GM12892 (cell line): ENCODE results near the gene MYL11.

Experiments used
- DNase-seq: peaks from one replicate; pipeline ENCODE4 v3.0.0; 2011; ENCODE audit not compliant: insufficient read length
- FAIRE-seq: peaks from 2 replicates; lab custom pipeline; 2011; peaks lifted over from hg19 to GRCh38; lab: Jason Lieb, UNC
- POLR2A ChIP-seq: IDR thresholded peaks from 2 replicates; pipeline ENCODE4 v1.6.1; 2011; ENCODE audit warnings: low read depth, low read length, control low read depth
- POLR2AphosphoS5 ChIP-seq: IDR thresholded peaks from 2 replicates; pipeline ENCODE4 v1.6.1; 2011; ENCODE audit warnings: low read depth, low read length, control low read depth
- TAF1 ChIP-seq: IDR thresholded peaks from 2 replicates; pipeline ENCODE4 v1.6.1; 2011; ENCODE audit warnings: low read depth, mild to moderate bottlenecking, control low read depth, low read length, borderline replicate concordance

Gene MYL11

DNA sequence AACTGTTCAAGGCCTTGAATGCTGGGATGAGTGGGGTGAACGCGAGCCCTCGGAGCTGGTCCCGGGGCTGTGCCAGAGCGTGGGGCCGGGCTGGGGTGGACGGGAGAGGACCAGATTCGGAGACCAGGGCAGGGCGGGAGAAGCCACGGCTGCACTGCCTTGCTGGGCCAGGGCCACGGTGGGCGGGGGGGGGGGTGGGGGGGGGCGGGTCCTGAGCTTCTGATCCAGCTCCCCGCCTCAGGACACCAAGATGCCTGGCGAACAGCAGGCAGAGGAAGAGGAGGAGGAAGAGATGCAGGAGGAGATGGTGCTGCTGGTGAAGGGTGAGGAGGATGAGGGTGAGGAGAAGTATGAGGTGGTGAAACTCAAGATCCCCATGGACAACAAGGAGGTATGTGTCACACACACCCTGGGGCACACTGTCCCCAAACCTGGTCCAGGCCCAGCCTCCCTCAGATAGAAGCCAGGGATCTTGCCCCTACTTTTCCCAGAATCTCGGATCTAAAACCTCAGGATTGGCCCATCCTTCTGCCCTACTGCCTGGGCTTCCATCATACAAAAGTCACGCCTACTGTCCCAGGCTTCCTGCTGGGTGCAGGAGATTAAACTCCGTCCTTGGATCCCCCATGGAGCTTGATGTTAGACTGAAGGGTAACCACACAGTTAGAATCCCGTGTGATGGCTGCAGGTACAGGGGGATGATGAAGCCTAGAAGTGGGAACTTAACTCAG lies 33.4 kb downstream of the MYL11 start:
- DNase-seq (no peak), FAIRE-seq (no peak)
- TF ChIP-seq POLR2AphosphoS5, result no peak

DNA sequence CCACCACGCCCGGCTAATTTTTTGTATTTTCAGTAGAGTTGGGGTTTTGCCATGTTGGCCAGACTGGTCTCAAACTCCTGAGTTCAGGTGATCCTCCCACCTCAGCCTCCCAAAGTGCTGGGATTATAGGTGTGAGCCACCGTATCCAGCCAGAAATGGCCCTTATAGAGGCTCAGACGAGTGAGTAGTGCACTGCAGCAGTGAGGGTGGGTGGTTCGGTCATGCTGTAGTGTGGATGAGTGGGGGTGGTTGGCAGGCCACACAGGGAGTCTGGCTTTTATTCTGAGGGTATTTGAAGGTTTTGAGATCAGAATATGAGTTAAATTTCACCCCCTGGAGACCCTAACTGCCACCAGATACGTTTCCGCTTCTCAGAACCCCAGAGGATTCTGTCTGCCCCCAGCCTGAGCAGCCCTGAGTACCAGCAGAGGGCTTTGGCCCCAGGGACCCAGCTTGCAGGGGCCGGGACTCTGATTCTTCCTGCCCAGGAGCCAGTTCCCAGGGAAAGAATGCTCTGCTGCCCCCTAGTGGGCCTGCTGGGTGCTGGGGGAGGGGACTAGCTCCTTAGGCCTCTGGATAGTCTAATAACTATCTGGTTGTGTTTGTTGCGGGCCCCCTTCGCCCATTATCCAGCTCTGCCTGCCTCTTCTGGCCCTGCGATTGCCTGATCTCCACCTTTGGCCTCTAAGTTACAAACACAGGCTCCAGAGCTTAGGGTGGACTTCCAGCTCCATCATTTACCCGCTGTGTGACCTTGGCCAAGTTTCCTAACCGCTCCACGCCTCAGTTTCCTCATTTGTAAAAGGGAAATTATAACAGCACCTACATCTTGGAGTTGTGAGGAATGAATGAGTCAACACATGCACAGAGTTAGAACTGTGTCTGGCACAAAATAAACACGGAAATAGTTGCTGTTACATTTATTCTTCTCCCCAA lies 34.8 kb downstream of the MYL11 start:
- FAIRE-seq, result peak; percentile 78

DNA sequence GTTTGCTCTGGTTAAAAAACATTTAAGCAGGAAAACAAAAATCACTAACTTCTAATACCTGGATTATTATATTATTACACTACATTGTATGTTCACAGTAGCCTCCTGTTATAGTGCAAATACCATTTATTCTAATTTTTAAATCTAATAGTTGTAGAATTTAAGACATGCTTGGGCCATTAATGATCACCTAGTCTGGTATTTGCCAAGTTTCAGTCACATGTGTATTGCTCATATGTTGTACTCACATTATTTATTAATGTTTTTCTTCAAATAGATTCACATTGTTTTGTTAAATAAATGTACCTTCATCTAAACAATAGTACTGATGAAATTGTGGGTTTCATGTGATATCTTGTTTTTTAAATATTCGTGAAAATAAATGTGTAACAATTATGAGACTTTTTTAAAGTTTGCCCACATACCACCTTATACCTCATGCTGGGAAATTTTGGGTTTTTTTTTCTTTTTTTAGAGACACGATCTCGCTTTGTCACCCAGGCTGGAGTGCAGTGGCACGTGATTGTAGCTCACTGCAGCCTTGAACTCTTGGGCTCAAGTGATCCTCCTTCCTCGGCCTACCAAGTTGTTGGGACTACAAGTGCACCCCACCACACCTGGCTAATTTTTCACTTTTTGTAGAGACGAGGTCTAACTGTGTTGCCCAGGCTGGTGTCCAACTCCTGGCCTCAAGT lies 38.7 kb downstream of the MYL11 start:
- FAIRE-seq, result no peak
- TF ChIP-seq POLR2AphosphoS5 (no peak), POLR2A (no peak), TAF1 (no peak)
- no peak for DNase-seq

More for the DNA sequence above, 34.8 kb downstream of the MYL11 start:
- peak; percentile 82 for DNase-seq
- no peak for TF ChIP-seq POLR2A
- no peak for TF ChIP-seq TAF1
- TF ChIP-seq POLR2AphosphoS5, result no peak

DNA sequence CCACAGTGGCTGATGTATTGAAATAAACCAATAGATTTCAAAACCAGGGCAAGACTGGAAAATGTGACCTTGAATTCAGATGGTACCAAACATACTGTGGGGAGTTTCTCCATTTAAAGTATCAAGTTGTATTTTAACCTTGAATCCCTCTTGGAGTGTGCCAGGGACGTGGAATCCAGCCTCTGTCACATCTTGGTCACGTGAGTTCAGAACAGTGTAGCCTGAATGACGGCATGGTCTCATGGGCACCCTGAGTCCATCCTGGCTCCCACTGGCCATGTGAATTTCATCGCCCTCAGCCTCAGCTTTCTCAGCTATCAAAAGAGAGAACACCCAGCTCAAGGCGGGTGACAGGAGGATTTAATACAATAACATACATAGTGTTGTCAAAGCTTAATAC lies 39.6 kb downstream of the MYL11 start:
- TF ChIP-seq POLR2AphosphoS5 (no peak), POLR2A (no peak), TAF1 (no peak)
- DNase-seq, result no peak
- no peak for FAIRE-seq

DNA sequence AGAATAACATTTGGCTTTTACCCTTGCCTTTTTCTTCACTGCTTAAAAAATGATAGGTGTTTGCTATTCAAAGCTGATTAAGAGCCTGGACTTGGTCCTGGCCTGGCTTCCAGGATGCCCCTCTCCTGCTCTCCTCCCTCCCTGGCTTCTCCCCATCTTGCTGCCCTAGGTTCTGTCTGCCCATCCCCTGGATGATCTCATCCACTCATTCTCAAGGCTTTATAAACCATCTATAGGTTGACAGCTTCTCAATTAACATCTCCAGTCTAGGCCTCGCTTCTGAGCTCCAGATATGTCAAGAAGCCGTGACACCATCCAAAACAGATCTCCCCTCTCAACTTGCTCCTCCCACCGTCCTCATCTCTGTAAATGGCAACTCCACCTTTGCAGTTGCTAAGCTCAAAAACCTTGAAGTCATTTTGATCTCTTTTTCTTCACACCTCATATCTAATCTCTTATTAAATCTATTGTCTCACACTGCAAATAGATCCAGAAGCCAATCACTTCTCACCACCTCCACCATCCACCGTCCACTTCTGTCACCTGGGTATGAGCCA lies 41.5 kb downstream of the MYL11 start:
- no peak for FAIRE-seq
- TF ChIP-seq POLR2A (no peak), TAF1 (no peak), POLR2AphosphoS5 (no peak)
- no peak for DNase-seq

DNA sequence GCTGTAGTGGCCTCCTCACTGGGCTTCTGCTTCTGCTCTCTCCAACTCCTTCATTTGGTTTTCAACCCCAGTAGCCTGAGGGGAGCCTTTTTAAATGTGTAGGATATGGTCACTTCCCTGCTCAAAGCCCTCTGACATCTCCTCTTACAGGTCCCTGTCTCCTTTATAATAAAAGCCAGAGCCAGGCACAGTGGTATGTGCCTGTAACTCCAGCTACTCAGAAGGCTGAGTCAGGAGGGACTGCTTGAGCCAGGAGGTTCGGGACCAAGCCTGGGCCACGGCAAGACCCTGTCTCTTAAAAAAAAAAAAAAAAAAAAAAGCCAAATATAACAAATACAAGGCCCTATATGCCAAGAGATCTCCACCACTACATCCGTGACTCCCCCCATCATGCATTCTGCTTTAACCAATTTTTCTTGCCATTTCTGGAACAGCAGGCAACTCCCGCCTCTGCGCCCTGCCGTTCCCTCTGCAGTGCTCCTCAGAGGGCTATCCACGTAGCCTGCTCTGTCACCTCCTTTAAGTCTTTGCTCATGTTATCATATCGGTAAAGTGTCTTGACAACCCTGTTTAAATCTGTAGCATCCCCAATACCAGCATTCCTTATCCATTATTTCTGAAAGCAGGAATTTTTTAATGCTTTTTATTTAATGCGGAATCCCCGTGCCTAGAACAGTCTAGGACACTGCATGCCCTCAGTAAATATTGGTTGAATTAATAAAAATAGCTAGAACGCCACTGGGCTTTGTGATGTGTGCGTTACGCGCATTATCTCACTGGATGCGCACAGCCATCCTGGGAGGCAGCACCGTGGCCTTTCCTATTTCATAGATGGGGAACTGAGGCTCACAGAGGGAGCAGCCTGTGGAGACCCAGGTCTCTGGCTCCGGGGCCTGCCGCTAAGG lies 42.3 kb downstream of the MYL11 start:
- TF ChIP-seq POLR2AphosphoS5, result no peak
- no peak for TF ChIP-seq TAF1
- no peak for DNase-seq

DNA sequence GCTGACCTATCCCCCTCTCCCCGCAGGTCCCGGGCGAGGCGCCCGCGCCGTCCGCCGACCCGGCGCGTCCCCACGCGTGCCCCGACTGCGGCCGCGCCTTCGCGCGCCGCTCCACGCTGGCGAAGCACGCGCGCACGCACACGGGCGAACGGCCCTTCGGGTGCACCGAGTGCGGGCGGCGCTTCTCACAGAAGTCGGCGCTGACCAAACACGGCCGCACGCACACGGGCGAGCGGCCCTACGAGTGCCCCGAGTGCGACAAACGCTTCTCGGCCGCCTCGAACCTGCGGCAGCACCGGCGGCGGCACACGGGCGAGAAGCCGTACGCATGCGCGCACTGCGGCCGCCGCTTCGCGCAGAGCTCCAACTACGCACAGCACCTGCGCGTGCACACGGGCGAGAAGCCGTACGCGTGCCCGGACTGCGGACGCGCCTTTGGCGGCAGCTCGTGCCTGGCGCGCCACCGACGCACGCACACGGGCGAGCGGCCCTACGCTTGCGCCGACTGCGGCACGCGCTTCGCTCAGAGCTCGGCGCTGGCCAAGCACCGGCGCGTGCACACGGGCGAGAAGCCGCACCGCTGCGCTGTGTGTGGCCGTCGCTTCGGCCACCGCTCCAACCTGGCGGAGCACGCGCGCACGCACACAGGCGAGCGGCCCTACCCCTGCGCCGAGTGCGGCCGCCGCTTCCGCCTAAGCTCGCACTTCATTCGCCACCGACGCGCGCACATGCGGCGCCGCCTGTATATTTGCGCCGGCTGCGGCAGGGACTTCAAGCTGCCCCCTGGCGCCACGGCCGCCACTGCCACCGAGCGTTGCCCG lies 43.1 kb downstream of the MYL11 start:
- DNase-seq (peak; percentile 88), FAIRE-seq (peak; percentile 100)
- TF ChIP-seq TAF1, result 0 out of 2 replicates have a peak, but pooled peaks have one; percentile 29
- TF ChIP-seq POLR2AphosphoS5, result peak; percentile 80; the same call in 1 of the 2 replicates
- peak; percentile 64 for TF ChIP-seq POLR2A

More for the DNA sequence above, 42.3 kb downstream of the MYL11 start:
- no peak for FAIRE-seq

DNA sequence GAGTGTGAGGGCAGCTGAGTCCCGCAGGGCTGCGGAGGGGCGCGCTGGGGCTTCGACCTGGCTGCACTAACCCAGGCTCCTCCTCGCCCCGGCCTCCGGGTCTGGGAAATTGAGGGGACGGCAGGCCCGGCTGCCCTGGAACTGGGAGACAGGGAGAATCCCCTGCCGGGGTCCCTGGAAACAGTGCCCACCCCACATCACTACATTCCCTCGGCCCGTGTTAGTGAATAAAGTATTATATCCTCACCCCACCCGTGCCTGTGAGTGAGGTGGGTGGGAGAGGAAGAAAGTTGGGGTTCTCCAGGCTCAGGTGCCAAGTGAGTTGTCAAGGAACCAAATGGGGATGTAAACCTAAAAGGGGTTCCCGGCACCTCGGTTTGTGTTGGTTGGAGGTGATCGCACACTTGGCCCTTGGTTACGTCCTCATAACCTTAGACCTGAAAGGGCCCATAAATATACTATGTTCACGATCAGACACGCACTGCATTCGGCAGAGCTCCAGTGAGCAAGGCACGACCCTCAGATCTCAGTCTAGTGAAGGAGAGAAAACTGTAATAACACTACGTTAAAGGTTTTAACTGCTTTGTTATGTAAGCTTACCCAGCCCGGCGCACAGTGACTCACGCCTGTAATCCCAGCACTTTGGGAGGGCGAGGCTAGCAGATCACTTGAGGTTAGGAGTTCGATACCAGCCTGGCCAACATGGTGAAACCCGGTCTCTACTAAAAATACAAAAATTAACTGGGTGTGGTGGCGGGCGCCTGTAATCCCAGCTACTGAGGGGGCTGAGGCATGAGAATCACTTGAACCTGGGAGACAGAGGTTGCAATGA lies 44.0 kb downstream of the MYL11 start:
- TF ChIP-seq TAF1 (no peak), POLR2AphosphoS5 (no peak), POLR2A (no peak)
- DNase-seq (no peak), FAIRE-seq (no peak)

DNA sequence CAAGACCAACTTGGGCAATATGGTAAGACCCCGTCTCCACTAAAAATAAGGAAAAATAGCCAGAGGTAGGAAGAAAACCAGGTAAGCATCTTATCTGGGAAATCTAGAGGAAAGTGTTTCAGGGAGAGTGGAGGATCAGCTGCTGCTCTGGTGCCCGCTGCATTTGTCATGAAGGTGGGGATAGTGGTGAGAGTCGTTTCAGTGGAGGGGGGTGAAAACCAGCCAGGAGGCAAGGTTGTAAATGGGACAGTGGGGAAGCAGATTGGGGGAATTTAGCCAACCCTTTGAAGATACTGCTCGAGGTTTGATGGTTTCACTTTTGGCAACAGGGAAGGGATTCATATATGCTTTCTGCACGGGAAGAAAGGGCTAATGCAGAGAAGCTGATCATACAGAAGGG lies 46.4 kb downstream of the MYL11 start:
- no peak for DNase-seq
- FAIRE-seq, result no peak
- no peak for TF ChIP-seq TAF1
- TF ChIP-seq POLR2A, result no peak
- no peak for TF ChIP-seq POLR2AphosphoS5
